Liver (tissue), 9 donors: ENCODE results near the gene EBF3. TPM values are rescaled to one million over a fixed set of nuclear protein-coding genes. Genes with fewer than 3 reads are reported as not detected.

Experiments
- DNase-seq: peaks from one replicate; pipeline ENCODE4 v3.0.0-alpha.2; 2017; ENCODE audit warnings: low spot score
- H3K27ac ChIP-seq, 2 donors: one replicate each; pipeline ENCODE4 v1.7.0; 2013; ENCODE audit warnings: inconsistent platforms in 2 of 2, low read length in 2 of 2, control low read depth in 1 of 2, low read depth in 1 of 2, mild to moderate bottlenecking in 1 of 2
- H3K27me3 ChIP-seq, 4 donors: one replicate each; pipeline versions ENCODE4 v1.6.1 to v1.7.0; 2013; ENCODE audit warnings: low read length in 3 of 4, inconsistent platforms in 1 of 4, mild to moderate bottlenecking in 1 of 4, moderate library complexity in 1 of 4; ENCODE audit not compliant: control insufficient read depth in 4 of 4, insufficient read depth in 4 of 4
- H3K36me3 ChIP-seq, 4 donors: one replicate each; pipeline versions ENCODE4 v1.6.1 to v1.7.0; 2013; ENCODE audit warnings: low read length in 3 of 4, mild to moderate bottlenecking in 3 of 4, low read depth in 1 of 4, moderate library complexity in 1 of 4; ENCODE audit not compliant: control insufficient read depth in 4 of 4, insufficient read depth in 3 of 4
- H3K4me1 ChIP-seq, 4 donors: one replicate each; pipeline versions ENCODE4 v1.6.1 to v1.7.0; 2013; ENCODE audit warnings: low read length in 3 of 4, mild to moderate bottlenecking in 3 of 4, moderate library complexity in 1 of 4; ENCODE audit not compliant: control insufficient read depth in 4 of 4, insufficient read depth in 4 of 4
- H3K4me3 ChIP-seq, 3 donors: one replicate each; pipeline versions ENCODE4 v1.6.1 to v1.7.0; 2013; ENCODE audit warnings: low read length in 3 of 3, control low read depth in 1 of 3, low read depth in 1 of 3, mild to moderate bottlenecking in 1 of 3
- H3K9ac ChIP-seq, 2 donors: one replicate each; pipeline ENCODE4 v1.7.0; 2013; ENCODE audit warnings: low read length in 2 of 2, mild to moderate bottlenecking in 2 of 2, moderate library complexity in 2 of 2, control low read depth in 1 of 2, low read depth in 1 of 2
- H3K9me3 ChIP-seq, 4 donors: one replicate each; pipeline versions ENCODE4 v1.6.1 to v1.7.0; 2013; ENCODE audit warnings: low read length in 3 of 4; ENCODE audit not compliant: control insufficient read depth in 4 of 4
- FOXA1 ChIP-seq: IDR thresholded peaks from 2 replicates; pipeline ENCODE4 v1.6.1; 2016; ENCODE audit warnings: antibody characterized with exemption
- FOXA2 ChIP-seq: IDR thresholded peaks from 2 replicates; pipeline ENCODE4 v1.6.1; 2016; ENCODE audit warnings: antibody characterized with exemption
- GABPA ChIP-seq, 2 donors: IDR thresholded peaks in 1 of 2; conservative IDR thresholded peaks in 1 of 2; 2 replicates each; pipeline ENCODE4 v1.6.1; 2016; ENCODE audit warnings: antibody characterized with exemption in 2 of 2, mild to moderate bottlenecking in 1 of 2, moderate library complexity in 1 of 2
- HNF4A ChIP-seq, 2 donors: conservative IDR thresholded peaks; 2 replicates each; pipeline ENCODE4 v1.6.1; 2016; ENCODE audit warnings: antibody characterized with exemption in 2 of 2, mild to moderate bottlenecking in 2 of 2
- HNF4G ChIP-seq: IDR thresholded peaks from 2 replicates; pipeline ENCODE4 v1.6.1; 2016; ENCODE audit warnings: antibody characterized with exemption
- JUND ChIP-seq, 2 donors: IDR thresholded peaks; 2 replicates each; pipeline ENCODE4 v1.6.1; 2016; ENCODE audit warnings: antibody characterized with exemption in 2 of 2
- REST ChIP-seq: IDR thresholded peaks from 2 replicates; pipeline ENCODE4 v1.6.1; 2016; ENCODE audit warnings: antibody characterized with exemption, mild to moderate bottlenecking
- SP1 ChIP-seq: IDR thresholded peaks from 2 replicates; pipeline ENCODE4 v1.6.1; 2018; ENCODE audit warnings: antibody characterized with exemption, mild to moderate bottlenecking
- TAF1 ChIP-seq: conservative IDR thresholded peaks from 2 replicates; pipeline ENCODE4 v1.6.1; 2016; ENCODE audit warnings: antibody characterized with exemption, mild to moderate bottlenecking
- WGBS: extraction: QIAGEN DNeasy Blood & Tissue Kit; methylation state at CpG from one replicate; pipeline ENCODE4 v1.1.7; 2013; 5-methylcytosine and 5-hydroxymethylcytosine counted together
- polyA plus RNA-seq, 2 donors: library from polyadenylated mRNA; stranded (reverse) in 1 of 2; unstranded in 1 of 2; fragments of 200-250 nt in 1 of 2; fragments of >200 nt in 1 of 2; fragmentation: Nextera tagmentation in 1 of 2; extraction: Ambion mirVana in 1 of 2; gene quantifications; one replicate each; pipeline versions ENCODE4 v1.2.1 to v1.2.3, GENCODE V29; 2013 to 2015
- total RNA-seq, 2 donors: library from RNA; depleted of rRNA; stranded (reverse); fragments of >200 nt; gene quantifications; one replicate each; pipeline ENCODE4 v1.2.3, GENCODE V29; 2014
- TF ChIP-seq, protein P1 (sequence below): IDR thresholded peaks from 2 replicates; pipeline ENCODE4 v1.6.1; 2016; ENCODE audit warnings: antibody characterized with exemption
- TF ChIP-seq, protein P2 (sequence below): IDR thresholded peaks from 2 replicates; pipeline ENCODE4 v1.6.1; 2016; ENCODE audit warnings: antibody characterized with exemption
- donor health status: healthy.
- donor health status: healthy.
- donor health status: healthy.
- donor health status: healthy.
- donor health status: healthy.

Gene EBF3
- total and polyA plus RNA-seq, 4 donors, result 0.02 to 0.08 TPM; not detected in 2

GRCh38 chr10:129865960-129866359 is 98.1 kb downstream of the EBF3 start:
- TF ChIP-seq FOXA1 (no peak), SP1 (no peak), HNF4G (no peak)
- TF ChIP-seq, protein P1, sequence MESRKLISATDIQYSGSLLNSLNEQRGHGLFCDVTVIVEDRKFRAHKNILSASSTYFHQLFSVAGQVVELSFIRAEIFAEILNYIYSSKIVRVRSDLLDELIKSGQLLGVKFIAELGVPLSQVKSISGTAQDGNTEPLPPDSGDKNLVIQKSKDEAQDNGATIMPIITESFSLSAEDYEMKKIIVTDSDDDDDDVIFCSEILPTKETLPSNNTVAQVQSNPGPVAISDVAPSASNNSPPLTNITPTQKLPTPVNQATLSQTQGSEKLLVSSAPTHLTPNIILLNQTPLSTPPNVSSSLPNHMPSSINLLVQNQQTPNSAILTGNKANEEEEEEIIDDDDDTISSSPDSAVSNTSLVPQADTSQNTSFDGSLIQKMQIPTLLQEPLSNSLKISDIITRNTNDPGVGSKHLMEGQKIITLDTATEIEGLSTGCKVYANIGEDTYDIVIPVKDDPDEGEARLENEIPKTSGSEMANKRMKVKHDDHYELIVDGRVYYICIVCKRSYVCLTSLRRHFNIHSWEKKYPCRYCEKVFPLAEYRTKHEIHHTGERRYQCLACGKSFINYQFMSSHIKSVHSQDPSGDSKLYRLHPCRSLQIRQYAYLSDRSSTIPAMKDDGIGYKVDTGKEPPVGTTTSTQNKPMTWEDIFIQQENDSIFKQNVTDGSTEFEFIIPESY, result no peak
- 75% methylated on average over 2 of the region's 2 CpGs for WGBS

GRCh38 chr10:129865413-129865812 is 98.7 kb downstream of the EBF3 start:
- no peak for DNase-seq
- TF ChIP-seq HNF4A (conservative IDR thresholded peaks at IDR 0.05) (no peak), GABPA (IDR thresholded peaks at IDR 0.05 in 1 of 2, conservative IDR thresholded peaks at IDR 0.05 in 1 of 2) (no peak), JUND (IDR thresholded peaks at IDR 0.05) (no peak)
- Histone ChIP-seq H3K9ac (no peak overlapping the region), H3K4me1 (no peaks in the 10 kb centered on the region), H3K4me3 (no peak overlapping the region), H3K36me3 (no peaks in the 10 kb centered on the region), H3K9me3 (no peaks in the 10 kb centered on the region), H3K27ac (no peak overlapping the region), H3K27me3 (no peaks in the 10 kb centered on the region)
- 94% methylated on average over 7 of the region's 7 CpGs for WGBS

More at GRCh38 chr10:129865960-129866359, 98.1 kb downstream of the EBF3 start:
- Histone ChIP-seq H3K27me3 (no peaks in the 10 kb centered on the region), H3K4me1 (no peaks in the 10 kb centered on the region), H3K27ac (no peak overlapping the region), H3K9me3 (no peaks in the 10 kb centered on the region), H3K4me3 (no peak overlapping the region), H3K9ac (no peak overlapping the region), H3K36me3 (no peaks in the 10 kb centered on the region)
- DNase-seq, result no peak

GRCh38 chr10:129864601-129865126 is 99.4 kb downstream of the EBF3 start:
- no peak for TF ChIP-seq REST
- no peak for TF ChIP-seq JUND (IDR thresholded peaks at IDR 0.05)
- no peak for TF ChIP-seq HNF4A (conservative IDR thresholded peaks at IDR 0.05)
- TF ChIP-seq TAF1, result no peak
- TF ChIP-seq, protein P2, sequence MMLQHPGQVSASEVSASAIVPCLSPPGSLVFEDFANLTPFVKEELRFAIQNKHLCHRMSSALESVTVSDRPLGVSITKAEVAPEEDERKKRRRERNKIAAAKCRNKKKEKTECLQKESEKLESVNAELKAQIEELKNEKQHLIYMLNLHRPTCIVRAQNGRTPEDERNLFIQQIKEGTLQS, result no peak
- no peak for TF ChIP-seq SP1
- TF ChIP-seq FOXA2, result no peak
- Histone ChIP-seq H3K9me3 (no peaks in the 10 kb centered on the region), H3K27me3 (no peaks in the 10 kb centered on the region), H3K9ac (no peak overlapping the region), H3K27ac (no peak overlapping the region), H3K4me1 (no peaks in the 10 kb centered on the region), H3K36me3 (no peaks in the 10 kb centered on the region), H3K4me3 (no peak overlapping the region)
- WGBS, result 82% methylated on average over 9 of the region's 9 CpGs
- DNase-seq, result no peak
